B cell (primary cell): ENCODE measurements around the gene TEX264. TPM values are rescaled to one million over a fixed set of nuclear protein-coding genes. Genes with fewer than 3 reads are reported as not detected.

Experiments
- ATAC-seq: fragments of 200-7000 bp; cut with Tn5 transposase; one replicate; pipeline ENCODE4 v1.10.0; 2021; ENCODE audit warnings: low read depth, mild to moderate bottlenecking, moderate number of reproducible peaks, moderate library complexity
- CTCF ChIA-PET: fragments of 350-600 bp; sonication (Branson Sonifier 250); formaldehyde crosslinking; loops from one replicate; lab custom pipeline; 2021; ENCODE audit warnings: antibody characterized with exemption, inconsistent platforms; lab: Charles Lee
- POLR2A ChIA-PET: fragments of 350-600 bp; sonication (Branson Sonifier 250); formaldehyde crosslinking; loops from one replicate; lab custom pipeline; 2021; ENCODE audit warnings: antibody characterized with exemption; lab: Charles Lee
- DNase-seq: peaks from one replicate; pipeline ENCODE4 v3.0.0; 2013
- H2AFZ ChIP-seq: 2 replicates; pipeline ENCODE4 v1.6.1; 2012; ENCODE audit warnings: mild to moderate bottlenecking, low read depth, low read length; ENCODE audit not compliant: insufficient read depth, poor library complexity, severe bottlenecking
- H3K27ac ChIP-seq, 2 donors: 1 replicate in 1 of 2; 2 replicates in 1 of 2; pipeline ENCODE4 v1.5.1; 2012 to 2013; ENCODE audit warnings: low read length in 2 of 2, mild to moderate bottlenecking in 2 of 2, moderate library complexity in 1 of 2
- H3K27me3 ChIP-seq, 4 experiments: fragments of 200-600 bp in 1 of 4; sonication (generic) in 1 of 4; replicated peaks in 1 of 4; 1 replicate in 2 of 4; 2 replicates in 2 of 4; pipeline versions ENCODE4 v1.6.1 to v1.7.0; 2013 to 2016; ENCODE audit warnings: low read length in 3 of 4, mild to moderate bottlenecking in 2 of 4, mixed read lengths in 1 of 4, moderate library complexity in 1 of 4; ENCODE audit not compliant: insufficient read depth in 4 of 4, control insufficient read depth in 3 of 4; ENCODE audit errors: control extremely low read depth in 1 of 4
- H3K36me3 ChIP-seq, 2 experiments: replicated peaks in 1 of 2; 1 replicate in 1 of 2; 2 replicates in 1 of 2; pipeline versions ENCODE4 v1.6.1 to v1.7.1; 2013; ENCODE audit warnings: low read length in 1 of 2; ENCODE audit not compliant: insufficient read depth in 2 of 2, control insufficient read depth in 1 of 2; ENCODE audit errors: control extremely low read depth in 1 of 2, extremely low read depth in 1 of 2
- H3K4me1 ChIP-seq, 2 donors: fragments of 200-600 bp in 1 of 2; sonication (generic) in 1 of 2; 1 replicate in 1 of 2; 2 replicates in 1 of 2; pipeline versions ENCODE4 v1.5.1 to v1.6.1; 2013 to 2017; ENCODE audit warnings: low read length in 2 of 2; ENCODE audit not compliant: control insufficient read depth in 2 of 2, insufficient read depth in 2 of 2
- H3K4me2 ChIP-seq: replicated peaks from 2 replicates; pipeline ENCODE3; 2012; ENCODE audit warnings: mild to moderate bottlenecking, low read depth, low read length; ENCODE audit not compliant: poor library complexity, severe bottlenecking
- H3K4me3 ChIP-seq, 5 experiments: fragments of 200-600 bp in 1 of 5; sonication (generic) in 1 of 5; 1 replicate in 3 of 5; 2 replicates in 2 of 5; pipeline versions ENCODE4 v1.5.1 to v1.7.0; 2011 to 2016; ENCODE audit warnings: low read length in 4 of 5, mild to moderate bottlenecking in 4 of 5, low read depth in 2 of 5, control low read depth in 1 of 5, moderate library complexity in 1 of 5; ENCODE audit not compliant: insufficient read depth in 1 of 5; ENCODE audit errors: control extremely low read depth in 1 of 5, extremely low read depth in 1 of 5
- H3K79me2 ChIP-seq: fragments of 200-600 bp; sonication (generic); one replicate; pipeline ENCODE4 v1.6.0; 2016; ENCODE audit warnings: low read length; ENCODE audit not compliant: control insufficient read depth, insufficient read depth
- H3K9ac ChIP-seq: fragments of 200-600 bp; sonication (generic); 2 replicates; pipeline ENCODE4 v1.6.1; 2017; ENCODE audit warnings: mild to moderate bottlenecking, low read length, moderate library complexity
- H3K9me3 ChIP-seq, 3 donors: one replicate each; pipeline versions ENCODE4 v1.6.1 to v1.7.1; 2013; ENCODE audit warnings: low read length in 2 of 3; ENCODE audit not compliant: control insufficient read depth in 2 of 3, insufficient read depth in 1 of 3; ENCODE audit errors: control extremely low read depth in 1 of 3
- H4K20me1 ChIP-seq: 2 replicates; pipeline ENCODE4 v1.6.0; 2012; ENCODE audit warnings: mild to moderate bottlenecking, low read length; ENCODE audit not compliant: insufficient read depth, control insufficient read depth, poor library complexity, severe bottlenecking
- H3K27ac Mint-ChIP-seq: one replicate; pipeline ENCODE4 v1.8.0; 2021; ENCODE audit warnings: mixed read lengths
- H3K27me3 Mint-ChIP-seq: one replicate; pipeline ENCODE4 v1.8.0; 2021; ENCODE audit warnings: mixed read lengths
- H3K4me1 Mint-ChIP-seq: one replicate; pipeline ENCODE4 v1.8.0; 2021; ENCODE audit warnings: mixed read lengths
- H3K4me3 Mint-ChIP-seq: one replicate; pipeline ENCODE4 v1.8.0; 2021; ENCODE audit warnings: mixed read lengths
- H3K9me3 Mint-ChIP-seq: one replicate; pipeline ENCODE4 v1.8.0; 2022; ENCODE audit warnings: mixed read lengths; ENCODE audit not compliant: insufficient read depth
- CTCF ChIP-seq: fragments of 200-600 bp; IDR thresholded peaks from one replicate; pipeline ENCODE4 v1.8.0; 2022; ENCODE audit warnings: antibody characterized with exemption, mild to moderate bottlenecking
- EZH2 ChIP-seq: IDR thresholded peaks from 2 replicates; pipeline ENCODE4 v1.6.1; 2012; ENCODE audit warnings: borderline replicate concordance, low read depth, mild to moderate bottlenecking, moderate library complexity, low read length; ENCODE audit not compliant: insufficient read depth, poor library complexity, severe bottlenecking
- WGBS: methylation state at CpG from one replicate; pipeline ENCODE4 v1.1.5; 2013; ENCODE audit warnings: missing lambda C conversion rate; ENCODE audit not compliant: insufficient coverage; 5-methylcytosine and 5-hydroxymethylcytosine counted together
- intact Hi-C: fragments of 100-400 bp; cut with micrococcal nuclease; formaldehyde crosslinking; loops from one replicate; pipeline ENCODE4 v1.10.0; 2022
- polyA plus RNA-seq: library from polyadenylated mRNA; depleted of rRNA; stranded (reverse); fragments of >200 nt; gene quantifications from 2 replicates; pipeline ENCODE4 v1.2.3, GENCODE V29; 2012
- total RNA-seq, 2 donors: library from RNA; stranded (reverse); fragments of 120-200 nt in 1 of 2; gene quantifications; 1 replicate in 1 of 2; 2 replicates in 1 of 2; pipeline versions ENCODE4 v1.2.3 to v1.2.4, GENCODE V29; 2013 to 2022

TEX264 gene
- total and polyA plus RNA-seq, 2 donors (not counting 1 experiment from before 2014, with no cell fraction given): 39.1 to 79.7 TPM

- CTCF ChIA-PET: interaction anchor here (0.5 to 8.0 kb wide), 11 partner anchors 10 to 1172 kb away, joined by 3 to 220 read pairs (median 9); partner anchors contain the start of genes DCAF1, MANF, RBM15B and TEX264
- Histone ChIP-seq H3K27ac (peak overlapping the region; percentile 21 to 69), H3K27me3 (no peaks in the 10 kb centered on the region), H3K4me1 (peaks cover 49 to 78% of the 10 kb centered on the region in 2 donors), H3K9ac (no peak overlapping the region), H3K4me2 (peak overlapping the region; percentile 63), H3K4me3 (no peak overlapping the region), H3K36me3 (peaks cover 0 to 52% of the 10 kb centered on the region in 2 experiments), H4K20me1 (peaks cover 5% of the 10 kb centered on the region), H2AFZ (peak overlapping the region; percentile 12), H3K9me3 (no peaks in the 10 kb centered on the region), H3K79me2 (peaks cover 52% of the 10 kb centered on the region)
- ATAC-seq (no peak), DNase-seq (no peak)
- peak overlapping the region; percentile 69 for H3K4me3 Mint-ChIP-seq
- WGBS: 90% methylated on average over 2 of the region's 2 CpGs
- no peaks in the 10 kb centered on the region for H3K27me3 Mint-ChIP-seq
- POLR2A ChIA-PET: interaction anchor here (0.5 to 1.9 kb wide), 3 partner anchors 9 to 1342 kb away, joined by 4 to 24 read pairs (median 7); partner anchors contain the start of gene DCAF1
- intact Hi-C loops: loop anchor here (5.0 kb wide), 1 partner anchor 262 kb away; the partner anchor contains the start of genes PARP3 and RRP9
- no peaks in the 10 kb centered on the region for H3K9me3 Mint-ChIP-seq
- no peak for TF ChIP-seq EZH2
- TF ChIP-seq CTCF: no peak
- H3K4me1 Mint-ChIP-seq: peaks cover 73% of the 10 kb centered on the region
- H3K27ac Mint-ChIP-seq: peak overlapping the region; percentile 54
Measured at GRCh38 chr3:51680663-51681230, 9.7 kb downstream of the TEX264 start.

- peak overlapping the region; percentile 11 for H3K9ac ChIP-seq
- no peaks in the 10 kb centered on the region for H3K27me3 Mint-ChIP-seq
- peaks cover 75% of the 10 kb centered on the region for H3K4me1 Mint-ChIP-seq
- peak overlapping the region; percentile 12 for H2AFZ ChIP-seq
- 0% methylated on average over 3 of the region's 3 CpGs for WGBS
- DNase-seq (peak; percentile 43), ATAC-seq (no peak)
- peaks cover 5% of the 10 kb centered on the region for H4K20me1 ChIP-seq
- no peaks in the 10 kb centered on the region for H3K9me3 Mint-ChIP-seq
- H3K27ac ChIP-seq: peak overlapping the region; percentile 33 to 69
- peak overlapping the region; percentile 69 for H3K4me3 Mint-ChIP-seq
- CTCF ChIA-PET: interaction anchor here (0.5 to 8.0 kb wide), 20 partner anchors 10 to 1173 kb away, joined by 3 to 220 read pairs (median 5); partner anchors contain the start of genes DCAF1, MANF, RBM15B and TEX264
- TF ChIP-seq CTCF: no peak
- no peak for TF ChIP-seq EZH2
- H3K79me2 ChIP-seq: peaks cover 53% of the 10 kb centered on the region
- POLR2A ChIA-PET: interaction anchor here (1.8 to 1.9 kb wide), 2 partner anchors 9 to 180 kb away, joined by 7 to 24 read pairs; partner anchors contain the start of gene DCAF1
- peak overlapping the region in 1 of 5 experiments; percentile 19 for H3K4me3 ChIP-seq
- no peaks in the 10 kb centered on the region for H3K27me3 ChIP-seq
- H3K36me3 ChIP-seq: peaks cover 0 to 46% of the 10 kb centered on the region in 2 experiments
- H3K4me2 ChIP-seq: peak overlapping the region; percentile 63
- intact Hi-C loops: loop anchor here (5.0 kb wide), 1 partner anchor 261 kb away; the partner anchor contains the start of genes PARP3 and RRP9
- peak overlapping the region; percentile 54 for H3K27ac Mint-ChIP-seq
- peaks cover 56 to 81% of the 10 kb centered on the region in 2 donors for H3K4me1 ChIP-seq
- no peaks in the 10 kb centered on the region for H3K9me3 ChIP-seq
Measured at GRCh38 chr3:51681453-51681852, 10.4 kb downstream of the TEX264 start.
